GM13976 (cell line): Measurements from ENCODE around the gene TCEANC2.

Experiments
- DNase-seq: peaks from one replicate; pipeline ENCODE4 v3.0.0; 2012; ENCODE audit warnings: low spot score
- in situ Hi-C: fragments of 300-500 bp; cut with MboI; formaldehyde crosslinking; loops from one replicate; pipeline ENCODE4 v1.12.0; 2022; ENCODE audit warnings: low sequenced_read_pairs, mixed read lengths, inconsistent platforms; ENCODE audit not compliant: unreplicated experiment
- TF ChIP-seq, protein P1 (sequence below): IDR thresholded peaks from 2 replicates; pipeline ENCODE4 v1.5.1; 2012; ENCODE audit warnings: borderline replicate concordance, mild to moderate bottlenecking; ENCODE audit not compliant: insufficient read depth; ENCODE audit errors: extremely low read depth, missing control alignments, control extremely low read depth

The TCEANC2 gene

DNA sequence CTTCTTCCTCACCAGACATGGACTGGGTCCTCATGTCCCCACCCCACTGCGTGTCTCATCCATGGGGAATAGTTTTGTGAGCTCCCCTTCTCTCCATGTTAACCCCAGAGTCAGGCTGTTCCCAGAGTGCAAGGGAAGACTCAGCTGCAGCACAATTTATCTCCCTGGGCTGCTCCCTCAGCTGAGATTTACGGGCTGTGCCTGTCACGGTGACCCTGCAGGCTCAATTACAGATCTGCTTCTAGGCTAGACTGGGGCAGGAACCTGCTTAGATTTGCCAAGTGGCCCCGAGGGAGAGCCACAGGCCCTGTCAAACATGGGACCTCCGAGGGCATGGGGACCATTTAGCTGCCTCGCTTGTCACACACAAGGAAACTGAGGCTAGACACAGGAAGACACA, 61.5 kb downstream of the TCEANC2 start:
- in situ Hi-C loops: loop anchor here (25.0 kb wide), 1 partner anchor 372 kb away; no protein-coding TSS in a partner anchor

DNA sequence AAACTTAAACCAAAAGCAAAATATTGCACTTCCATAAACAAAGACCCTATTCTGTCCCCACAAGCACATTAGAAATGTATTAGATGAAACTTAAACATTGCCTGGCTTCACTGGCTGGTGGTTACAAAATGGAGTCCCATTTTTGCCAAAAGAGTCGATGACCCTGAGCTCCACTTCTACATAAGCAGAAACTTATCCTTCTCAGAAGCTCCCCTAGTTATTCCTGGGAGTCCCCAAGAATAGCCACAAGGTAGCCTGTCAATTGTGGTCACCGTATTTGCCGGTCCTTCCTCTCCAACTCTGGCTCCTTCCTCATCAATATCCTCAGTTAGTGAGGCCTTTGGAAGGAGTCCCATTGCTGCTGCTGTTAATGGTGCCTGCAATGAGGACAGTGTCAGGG, 62.1 kb downstream of the TCEANC2 start:
- in situ Hi-C loops: loop anchor here (25.0 kb wide), 1 partner anchor 372 kb away; no protein-coding TSS in a partner anchor
- no peak for DNase-seq
- TF ChIP-seq, protein P1, sequence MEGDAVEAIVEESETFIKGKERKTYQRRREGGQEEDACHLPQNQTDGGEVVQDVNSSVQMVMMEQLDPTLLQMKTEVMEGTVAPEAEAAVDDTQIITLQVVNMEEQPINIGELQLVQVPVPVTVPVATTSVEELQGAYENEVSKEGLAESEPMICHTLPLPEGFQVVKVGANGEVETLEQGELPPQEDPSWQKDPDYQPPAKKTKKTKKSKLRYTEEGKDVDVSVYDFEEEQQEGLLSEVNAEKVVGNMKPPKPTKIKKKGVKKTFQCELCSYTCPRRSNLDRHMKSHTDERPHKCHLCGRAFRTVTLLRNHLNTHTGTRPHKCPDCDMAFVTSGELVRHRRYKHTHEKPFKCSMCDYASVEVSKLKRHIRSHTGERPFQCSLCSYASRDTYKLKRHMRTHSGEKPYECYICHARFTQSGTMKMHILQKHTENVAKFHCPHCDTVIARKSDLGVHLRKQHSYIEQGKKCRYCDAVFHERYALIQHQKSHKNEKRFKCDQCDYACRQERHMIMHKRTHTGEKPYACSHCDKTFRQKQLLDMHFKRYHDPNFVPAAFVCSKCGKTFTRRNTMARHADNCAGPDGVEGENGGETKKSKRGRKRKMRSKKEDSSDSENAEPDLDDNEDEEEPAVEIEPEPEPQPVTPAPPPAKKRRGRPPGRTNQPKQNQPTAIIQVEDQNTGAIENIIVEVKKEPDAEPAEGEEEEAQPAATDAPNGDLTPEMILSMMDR: no peak

More for the DNA sequence above, 61.5 kb downstream of the TCEANC2 start:
- TF ChIP-seq, protein P1: no peak
- DNase-seq: no peak

GRCh38 chr1:54117815-54118563, 64.6 kb downstream of the TCEANC2 start:
- no peak for DNase-seq
- TF ChIP-seq, protein P1: no peak
- in situ Hi-C loops: loop anchor here (25.0 kb wide), 1 partner anchor 369 kb away; no protein-coding TSS in a partner anchor

- no peak for DNase-seq
- TF ChIP-seq, protein P1: no peak
- in situ Hi-C loops: loop anchor here (25.0 kb wide), 1 partner anchor 369 kb away; no protein-coding TSS in a partner anchor
These were observed 65.3 kb downstream of the TCEANC2 start for GRCh38 chr1:54118704-54119103.

- in situ Hi-C loops: loop anchor here (25.0 kb wide), 1 partner anchor 367 kb away; no protein-coding TSS in a partner anchor
- no peak for DNase-seq
- TF ChIP-seq, protein P1: no peak
These were observed 66.8 kb downstream of the TCEANC2 start for GRCh38 chr1:54120018-54120697.

GRCh38 chr1:54120698-54121481, 67.5 kb downstream of the TCEANC2 start:
- no peak for DNase-seq
- TF ChIP-seq, protein P1: no peak
- in situ Hi-C loops: loop anchor here (25.0 kb wide), 1 partner anchor 366 kb away; no protein-coding TSS in a partner anchor
